Skin of body (tissue), 2 donors: Measurements from ENCODE around the gene MRPL55. TPM values are rescaled to one million over a fixed set of nuclear protein-coding genes. Genes with fewer than 3 reads are reported as not detected.

Source experiments
- DNase-seq: peaks from one replicate; lab custom pipeline; 2025; lab: John Stamatoyannopoulos, UW
- total RNA-seq: library from RNA; depleted of rRNA; stranded (reverse); fragments of >200 nt; gene quantifications from one replicate; pipeline ENCODE4 v1.2.3, GENCODE V29; 2014

Gene MRPL55
- total RNA-seq, 1 donor from 2014 or later = 30.7 TPM

DNA sequence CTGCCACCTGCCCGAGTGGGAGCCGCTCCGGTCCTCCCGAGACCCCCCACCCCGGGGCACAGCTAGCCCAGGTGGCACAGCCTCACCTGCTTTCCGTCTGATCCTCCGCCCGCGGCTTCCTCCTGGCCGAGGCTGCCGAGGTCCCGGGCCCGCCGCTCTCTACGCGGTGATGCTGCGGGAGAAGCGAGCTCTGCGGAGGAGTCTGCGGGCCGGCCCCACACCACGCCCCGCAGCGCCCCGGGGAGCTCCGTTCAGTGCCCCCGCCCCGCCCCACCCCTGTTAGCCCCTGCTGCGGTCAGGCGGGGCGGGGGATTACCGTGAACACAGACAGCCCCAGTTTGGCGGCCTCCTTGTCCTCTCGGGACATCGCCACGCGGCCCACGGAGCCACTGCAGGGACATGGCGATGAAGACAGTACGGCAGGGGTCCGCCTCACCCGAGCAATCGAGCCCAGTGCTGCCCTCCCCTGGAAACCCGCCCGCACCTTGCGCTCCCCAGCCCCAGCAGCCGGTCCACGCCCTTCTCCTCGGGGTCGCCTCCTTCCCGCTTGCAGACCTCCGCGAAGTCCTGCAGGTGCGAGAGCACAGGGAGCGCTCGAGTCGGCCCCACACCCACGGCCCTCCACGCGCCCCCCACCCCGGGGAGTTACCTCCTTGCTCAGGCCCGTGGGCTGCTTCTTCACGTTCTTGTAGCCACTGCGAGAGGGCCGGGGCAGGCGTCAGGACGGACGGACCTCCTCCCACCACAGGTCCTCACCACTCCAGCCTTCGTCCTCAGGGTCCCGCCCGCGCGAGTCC lies 6.9 kb downstream of the MRPL55 start:
- no peak for DNase-seq

DNA sequence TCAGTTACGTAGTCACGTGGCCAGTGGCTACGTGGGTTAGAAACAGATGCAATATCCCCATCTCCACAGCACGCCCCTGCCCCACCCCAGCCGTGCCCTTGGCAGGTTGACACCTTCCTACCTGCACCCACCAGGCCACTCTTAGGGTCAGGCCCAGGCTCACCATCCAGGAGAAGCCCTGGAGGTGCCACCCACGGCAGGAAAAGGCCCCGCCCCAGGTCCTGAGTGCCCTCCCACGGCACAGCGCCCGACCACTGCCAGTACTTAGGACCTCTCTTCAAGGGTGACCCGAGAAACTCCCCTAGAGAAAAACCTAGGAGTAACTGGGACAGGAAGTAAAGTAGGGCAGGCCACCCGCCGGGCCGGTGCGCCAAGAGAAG lies 7.5 kb downstream of the MRPL55 start:
- no peak for DNase-seq

GRCh38 chr1:228100822-228101613 lies 8.1 kb downstream of the MRPL55 start:
- no peak for DNase-seq

- DNase-seq = no peak
These were observed 9.8 kb downstream of the MRPL55 start for GRCh38 chr1:228099331-228099732.

- no peak for DNase-seq
These were observed 10.7 kb downstream of the MRPL55 start for GRCh38 chr1:228098323-228098931.

- no peak for DNase-seq
These were observed 11.6 kb downstream of the MRPL55 start for GRCh38 chr1:228097333-228098081.

- DNase-seq = no peak
These were observed 12.4 kb downstream of the MRPL55 start for GRCh38 chr1:228096416-228097332.

- no peak for DNase-seq
These were observed 13.2 kb downstream of the MRPL55 start for GRCh38 chr1:228095938-228096337.

- no peak for DNase-seq
These were observed 13.9 kb downstream of the MRPL55 start for GRCh38 chr1:228095161-228095560.

DNA sequence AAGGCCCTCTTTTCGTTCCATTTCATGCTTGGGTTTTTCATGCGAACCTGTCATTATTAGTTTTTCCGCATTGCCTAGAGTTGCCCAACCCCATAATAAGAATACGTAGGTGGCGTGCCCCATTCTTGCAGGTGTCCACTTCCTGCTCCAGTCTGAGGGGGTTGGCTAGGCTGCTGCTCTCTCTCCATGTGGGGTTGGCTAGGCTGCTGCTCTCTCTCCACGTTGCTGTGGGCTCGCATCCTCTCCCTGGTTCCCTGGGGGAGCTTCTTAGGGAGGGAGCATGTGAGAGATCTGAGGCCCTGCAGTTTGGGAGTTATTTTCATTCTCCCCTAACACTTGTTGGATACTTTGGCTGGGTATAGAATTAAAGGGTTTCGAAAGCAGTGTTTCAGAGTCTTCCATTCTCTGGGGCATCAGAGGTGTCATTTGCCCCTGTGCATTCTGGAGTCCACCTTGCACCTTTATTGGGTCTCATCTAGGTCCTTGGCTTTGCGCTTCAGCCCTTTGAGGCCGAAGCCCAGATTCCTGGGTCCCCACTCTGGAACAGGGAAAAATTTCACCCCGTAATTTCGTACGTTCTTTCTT lies 14.6 kb downstream of the MRPL55 start:
- DNase-seq = no peak

GRCh38 chr1:228093050-228093906 lies 15.8 kb downstream of the MRPL55 start:
- DNase-seq = no peak

DNA sequence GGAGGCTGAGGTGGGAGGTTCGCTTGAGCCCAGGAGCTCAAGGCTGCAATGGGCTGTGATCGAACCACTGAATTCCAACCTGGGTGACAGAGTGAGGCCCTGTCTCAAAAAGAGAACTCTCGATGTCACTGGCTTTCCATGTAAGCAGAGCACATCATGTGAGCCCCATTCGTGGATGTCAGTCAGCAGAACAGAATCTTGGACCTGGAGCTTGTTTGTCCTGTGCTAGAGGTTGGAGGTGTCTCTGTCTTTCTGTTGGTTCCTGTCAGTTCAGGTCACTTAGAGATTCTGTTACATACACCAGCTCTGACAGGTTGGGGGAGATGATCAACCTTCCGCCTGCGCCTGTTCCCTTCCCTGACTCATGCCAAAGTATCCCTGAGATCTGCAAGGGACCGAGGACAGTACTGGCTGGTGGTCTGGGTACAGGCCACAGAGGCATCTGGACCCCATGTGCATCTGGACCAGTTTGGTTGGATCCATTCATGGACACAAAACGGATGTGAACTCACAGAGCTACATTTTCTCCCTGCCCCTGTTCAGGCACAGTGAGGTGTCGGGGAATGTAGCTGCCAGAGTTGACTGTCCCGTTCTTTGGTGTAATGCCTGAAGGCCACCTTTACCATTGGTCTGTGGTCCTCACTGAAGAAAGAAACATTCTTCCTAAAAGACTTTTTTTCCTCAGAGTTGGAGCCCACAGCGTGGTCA lies 16.6 kb downstream of the MRPL55 start:
- DNase-seq = no peak

DNA sequence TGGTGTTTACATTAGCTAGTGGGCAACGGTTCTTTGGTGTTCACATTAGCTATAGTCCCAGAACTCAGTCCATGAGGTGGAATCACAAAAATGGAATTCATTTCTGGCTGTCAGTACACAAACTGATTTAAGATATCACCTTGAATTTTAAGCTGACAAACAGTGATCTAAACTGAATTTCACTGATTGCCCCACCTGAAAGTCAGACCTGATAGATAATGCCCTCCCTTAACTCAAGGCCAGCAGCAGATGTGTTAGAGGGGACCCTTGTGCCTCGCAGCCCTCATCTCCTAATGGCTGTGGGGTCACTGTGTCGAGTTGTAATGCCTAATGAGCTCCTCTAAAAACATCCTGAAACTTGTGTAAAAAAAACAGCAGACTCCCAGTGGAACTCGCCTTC lies 18.0 kb downstream of the MRPL55 start:
- DNase-seq = no peak

DNA sequence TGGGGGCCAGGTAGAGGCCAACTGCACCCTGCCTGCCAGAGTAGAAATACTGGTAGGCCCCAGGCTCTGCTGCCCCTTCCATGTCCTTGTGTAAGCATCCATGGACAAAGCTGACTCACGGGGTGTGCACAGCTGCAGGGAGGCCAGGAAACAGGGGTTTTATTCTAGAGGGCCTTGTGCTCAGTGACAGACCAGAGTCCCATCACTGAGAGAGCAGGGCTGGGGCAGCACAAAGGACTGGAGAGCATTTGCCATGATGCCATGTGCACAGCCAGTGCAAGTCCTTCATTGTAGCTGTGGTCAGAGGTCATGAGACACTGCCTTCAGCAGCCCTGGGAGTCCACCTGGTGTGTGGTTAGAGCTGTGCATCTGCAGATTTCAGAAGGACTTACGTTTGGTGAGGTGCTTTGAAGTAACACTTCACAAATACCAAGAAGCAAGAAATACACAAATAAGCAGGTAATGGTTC lies 18.5 kb downstream of the MRPL55 start:
- DNase-seq = no peak

DNA sequence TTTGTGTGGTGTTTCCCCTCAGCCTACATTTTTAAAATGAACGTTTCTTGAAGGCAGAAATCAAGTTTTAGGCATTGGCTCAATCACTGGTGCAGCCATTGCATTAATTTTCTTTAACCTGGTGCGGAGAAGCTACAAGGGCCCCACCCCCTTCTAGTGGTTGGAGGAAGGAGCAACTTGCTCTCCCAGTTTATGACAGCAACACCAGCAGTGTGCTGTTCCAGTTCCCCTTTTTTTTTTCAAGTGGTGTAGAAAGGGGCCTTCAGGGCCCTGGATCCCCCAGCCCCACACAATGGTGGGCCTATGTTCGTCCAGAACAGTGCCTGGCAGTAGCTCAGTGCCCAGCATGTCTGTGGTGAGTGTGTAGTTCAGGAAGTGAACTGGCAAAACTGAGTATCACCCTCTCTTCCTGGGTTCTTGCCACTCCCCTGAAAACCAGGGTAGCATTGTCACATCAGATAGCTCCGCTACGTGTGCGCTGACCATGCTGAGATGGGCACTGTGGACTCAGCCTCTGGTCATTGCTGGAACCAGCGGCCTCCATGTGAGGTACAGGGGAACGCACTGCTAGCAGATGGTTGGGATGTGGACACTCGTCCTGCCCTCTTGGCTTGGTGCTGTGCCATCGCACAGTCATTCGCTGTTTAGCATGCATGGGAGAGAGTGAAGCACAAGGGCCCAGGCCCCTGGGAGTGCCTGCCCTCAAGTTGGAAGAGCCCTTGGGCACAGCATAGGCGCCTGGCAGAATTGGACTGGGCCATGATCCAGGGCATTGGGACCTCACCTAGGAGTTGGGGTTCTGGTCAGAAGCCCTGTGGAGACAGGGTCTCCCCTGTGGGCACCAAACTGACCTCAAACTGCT lies 19.3 kb downstream of the MRPL55 start:
- DNase-seq = no peak

GRCh38 chr1:228088586-228089498 lies 20.3 kb downstream of the MRPL55 start:
- DNase-seq = no peak
